HG02610 (cell line): ENCODE data around the gene TSPAN14.

Experiments
- ATAC-seq: cut with Tn5 transposase; IDR thresholded peaks from one replicate; pipeline ENCODE4 v1.9.1; 2021; ENCODE audit warnings: mild to moderate bottlenecking, moderate library complexity; ENCODE audit not compliant: unreplicated experiment

TSPAN14 gene

DNA sequence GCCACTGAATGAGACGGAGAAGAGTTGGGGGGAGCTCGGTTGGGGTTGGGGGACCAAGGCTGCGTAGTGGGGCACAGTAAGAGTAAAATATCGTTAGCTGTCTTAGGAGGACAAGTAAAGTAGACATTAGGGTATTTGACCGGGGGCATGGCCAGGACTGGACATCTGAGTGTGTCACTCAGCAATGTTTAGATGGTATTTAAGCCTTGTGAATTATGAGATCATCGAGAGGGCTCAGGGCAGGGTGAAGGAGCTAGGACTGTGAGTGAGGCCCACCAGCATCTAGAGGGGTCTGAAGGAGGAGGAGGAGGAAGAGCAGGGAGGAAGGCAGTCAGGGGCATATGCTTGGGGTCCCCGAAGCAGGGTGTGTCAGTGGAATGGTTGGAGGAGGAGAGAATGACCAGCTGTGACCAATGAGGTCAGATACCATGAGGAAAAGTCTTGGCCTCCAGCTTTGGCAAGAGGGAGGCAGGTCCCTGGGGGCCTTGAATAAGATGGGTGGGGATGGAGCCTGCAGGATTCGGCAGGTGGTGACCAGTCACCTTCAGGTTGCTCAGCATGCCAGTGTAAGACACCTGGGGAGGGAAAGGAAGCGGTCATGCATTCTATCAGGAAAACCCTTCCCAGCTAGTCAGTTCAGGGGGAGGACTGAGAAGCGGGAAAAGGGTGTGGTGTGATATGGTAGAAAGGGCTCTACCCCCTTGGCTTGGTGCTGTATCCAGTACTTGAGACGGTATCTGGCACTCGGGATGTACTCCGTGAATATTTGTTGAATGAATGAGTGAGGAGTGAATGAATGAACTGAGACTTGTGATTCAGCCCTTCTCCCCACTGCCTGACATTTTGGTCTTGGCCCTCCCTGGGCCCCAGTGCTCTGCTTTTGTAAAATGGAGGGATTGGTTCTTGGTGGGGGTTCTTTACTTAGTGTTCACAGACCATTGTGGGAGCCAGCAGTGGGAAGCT is 48.8 kb downstream of the TSPAN14 start:
- no peak for ATAC-seq

DNA sequence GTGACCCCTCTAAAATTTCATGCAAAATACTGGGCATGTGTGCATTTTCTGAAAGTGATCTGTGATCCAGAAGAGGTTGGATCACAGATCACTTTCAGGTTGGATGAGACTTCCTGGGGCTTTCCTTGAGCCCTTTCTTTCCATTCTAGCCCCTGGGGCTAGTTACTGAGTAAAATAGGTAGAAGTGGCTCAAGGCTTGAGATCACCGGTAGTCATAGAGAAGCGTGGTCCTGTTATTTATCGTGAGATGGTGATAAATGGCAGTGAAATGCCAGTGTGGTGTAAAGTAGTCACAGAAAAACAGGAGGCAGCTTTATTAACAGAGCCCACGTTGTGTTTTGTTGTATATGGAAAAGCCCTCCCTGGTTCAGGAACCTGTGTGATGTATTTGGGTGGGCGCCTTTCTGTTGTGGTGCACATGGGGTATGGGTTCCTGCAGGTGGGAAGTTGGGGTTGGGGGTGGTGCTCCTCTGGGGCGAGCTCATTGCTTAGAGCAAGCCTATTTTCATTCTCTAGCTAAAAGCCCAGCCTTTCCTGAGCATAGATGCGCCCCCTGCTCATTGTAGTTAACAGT is 49.6 kb downstream of the TSPAN14 start:
- ATAC-seq, result no peak

DNA sequence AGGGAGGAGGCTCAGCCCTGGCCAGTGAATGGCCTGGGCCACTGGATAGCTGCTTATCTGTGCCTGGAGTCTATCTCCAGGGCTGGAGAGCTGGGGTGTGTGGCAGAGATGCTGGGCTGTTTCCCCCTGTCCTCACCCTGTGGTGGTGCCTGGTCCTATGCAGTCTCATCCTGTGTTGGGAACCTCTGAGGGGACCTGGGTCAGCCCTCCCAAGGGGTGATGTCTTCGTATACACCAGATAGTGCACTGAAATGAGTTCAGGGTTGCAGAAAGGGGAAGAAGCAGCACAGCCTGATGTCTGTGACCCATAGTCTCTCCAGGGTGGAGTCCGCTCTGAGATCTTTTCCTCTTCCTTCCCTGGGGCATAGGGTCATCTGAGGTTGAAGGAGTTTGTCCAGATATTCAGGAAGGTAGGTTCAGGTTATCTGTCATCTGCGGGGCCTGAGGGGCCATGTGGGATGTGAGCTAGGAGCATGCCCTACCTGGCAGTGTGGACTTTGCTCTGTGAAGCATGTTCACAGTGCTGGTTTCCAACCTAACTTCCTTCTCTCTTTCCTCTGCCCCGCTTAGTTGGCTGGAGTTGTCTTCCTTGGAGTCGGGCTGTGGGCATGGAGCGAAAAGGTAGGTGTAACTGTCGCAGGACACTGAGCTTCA is 50.2 kb downstream of the TSPAN14 start:
- ATAC-seq, result no peak

DNA sequence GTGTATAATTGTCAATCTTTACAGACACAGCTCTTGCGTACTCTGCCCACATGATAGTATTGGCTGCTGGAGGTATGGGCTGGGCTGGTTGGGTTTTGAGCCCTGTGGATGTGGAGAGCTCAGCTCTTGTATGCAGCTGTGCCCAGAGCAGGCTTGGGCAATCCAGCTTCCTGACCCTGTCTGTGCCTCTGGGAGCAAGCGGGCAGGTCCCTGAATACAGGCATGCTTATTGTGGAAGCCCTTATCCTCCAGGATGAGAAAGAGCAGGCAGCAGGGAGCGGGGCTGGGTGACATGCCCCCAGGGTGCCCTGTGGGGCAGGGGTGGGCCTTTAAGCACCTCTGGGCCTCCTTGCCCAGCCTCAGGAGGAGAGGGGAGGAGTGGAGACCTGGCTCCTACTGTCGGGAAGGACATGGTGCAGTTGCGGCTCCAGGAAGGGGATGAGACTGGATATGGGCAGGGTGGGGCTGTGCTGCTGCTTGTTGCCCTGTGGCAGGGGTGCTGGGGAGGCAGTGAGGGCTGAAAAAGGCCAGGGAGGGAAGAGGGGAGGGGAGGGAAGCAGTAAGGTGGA is 50.9 kb downstream of the TSPAN14 start:
- ATAC-seq, result no peak

DNA sequence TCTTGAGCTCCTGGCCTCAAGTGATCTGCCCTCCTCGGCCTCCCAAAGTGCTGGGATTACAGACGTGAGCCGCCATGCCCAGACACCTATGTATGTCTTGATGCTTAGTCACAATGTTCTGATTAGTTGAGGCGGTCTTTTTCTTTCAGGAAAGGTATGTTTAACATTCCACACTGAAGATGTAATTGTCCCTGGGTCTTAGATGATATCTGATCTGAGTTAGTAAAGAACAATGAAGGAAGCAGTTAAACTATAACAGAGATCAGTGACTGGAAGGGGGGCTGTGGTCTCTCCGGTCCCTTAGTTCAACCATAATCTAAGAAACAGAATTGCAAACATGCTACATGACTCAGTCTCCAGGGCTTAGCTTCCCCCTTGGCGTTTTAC is 52.1 kb downstream of the TSPAN14 start:
- ATAC-seq, result no peak

DNA sequence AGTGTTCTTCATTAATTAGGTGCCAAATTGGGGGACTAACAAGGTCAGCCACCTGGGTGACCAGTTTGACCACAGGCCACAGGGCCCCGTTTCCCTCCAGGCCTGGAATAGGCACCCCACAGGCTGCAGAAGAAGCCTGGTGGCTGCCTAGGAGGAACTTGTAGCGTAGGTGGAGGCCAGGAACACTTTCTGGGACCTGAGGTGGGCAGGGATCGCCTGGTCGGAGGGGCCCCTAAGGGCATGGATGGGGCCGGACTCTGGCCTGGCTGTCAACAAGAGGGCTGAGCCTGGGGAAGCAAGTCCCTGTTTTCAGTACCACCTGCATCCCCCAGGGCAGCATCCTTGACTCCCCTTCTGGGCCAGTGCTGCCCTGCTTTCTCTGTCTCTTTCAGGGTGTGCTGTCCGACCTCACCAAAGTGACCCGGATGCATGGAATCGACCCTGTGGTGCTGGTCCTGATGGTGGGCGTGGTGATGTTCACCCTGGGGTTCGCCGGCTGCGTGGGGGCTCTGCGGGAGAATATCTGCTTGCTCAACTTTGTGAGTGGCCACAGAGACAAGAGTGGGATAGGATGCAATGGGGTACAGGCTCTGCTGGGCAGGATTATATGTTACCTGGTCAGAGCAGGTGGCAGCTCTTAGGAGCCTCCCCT is 52.9 kb downstream of the TSPAN14 start:
- ATAC-seq, result no peak

DNA sequence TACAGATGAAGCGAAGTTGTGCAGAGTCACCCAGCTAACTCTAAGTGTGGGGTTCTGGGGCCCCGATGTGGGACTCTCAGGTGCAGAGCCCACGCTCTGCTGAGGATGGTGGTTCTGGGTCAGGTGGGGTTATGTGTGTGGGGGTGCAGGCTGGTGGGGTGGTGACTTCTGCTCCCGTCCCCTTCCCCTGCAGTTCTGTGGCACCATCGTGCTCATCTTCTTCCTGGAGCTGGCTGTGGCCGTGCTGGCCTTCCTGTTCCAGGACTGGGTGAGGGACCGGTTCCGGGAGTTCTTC is 54.9 kb downstream of the TSPAN14 start:
- no peak for ATAC-seq

DNA sequence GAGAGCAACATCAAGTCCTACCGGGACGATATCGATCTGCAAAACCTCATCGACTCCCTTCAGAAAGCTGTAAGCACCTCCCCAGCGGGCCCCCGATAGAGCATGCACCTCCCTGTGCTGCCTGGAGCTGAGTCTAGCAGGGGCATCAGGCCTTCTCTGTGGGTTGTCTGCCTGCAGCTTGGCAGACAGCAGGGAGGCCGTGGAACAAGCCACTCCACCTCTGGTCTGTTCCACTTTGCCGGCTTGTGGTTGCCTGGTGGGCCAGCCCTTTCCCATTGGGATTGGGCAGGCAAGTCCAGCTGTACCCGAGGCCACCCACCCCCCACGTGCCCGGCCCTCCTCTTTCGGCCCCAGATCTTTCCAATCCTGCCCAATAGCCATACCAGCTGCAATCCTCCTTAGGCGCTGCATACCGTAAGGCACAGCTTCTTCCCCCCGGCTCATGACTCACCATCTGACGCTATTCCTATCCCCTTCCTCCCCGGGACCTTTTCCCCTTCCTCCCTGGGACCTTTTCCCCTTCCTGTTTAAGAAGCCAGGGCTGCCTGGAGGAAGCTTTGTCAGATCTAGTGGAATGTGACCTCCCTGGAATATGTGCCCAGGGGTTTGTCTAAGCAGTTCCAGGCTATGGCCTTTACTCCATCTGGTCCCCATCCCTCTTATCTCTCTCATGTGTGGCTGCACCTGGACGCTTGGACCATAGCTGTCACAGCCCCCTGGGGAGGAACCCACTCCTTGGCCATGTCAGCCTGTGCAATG is 55.5 kb downstream of the TSPAN14 start:
- no peak for ATAC-seq

DNA sequence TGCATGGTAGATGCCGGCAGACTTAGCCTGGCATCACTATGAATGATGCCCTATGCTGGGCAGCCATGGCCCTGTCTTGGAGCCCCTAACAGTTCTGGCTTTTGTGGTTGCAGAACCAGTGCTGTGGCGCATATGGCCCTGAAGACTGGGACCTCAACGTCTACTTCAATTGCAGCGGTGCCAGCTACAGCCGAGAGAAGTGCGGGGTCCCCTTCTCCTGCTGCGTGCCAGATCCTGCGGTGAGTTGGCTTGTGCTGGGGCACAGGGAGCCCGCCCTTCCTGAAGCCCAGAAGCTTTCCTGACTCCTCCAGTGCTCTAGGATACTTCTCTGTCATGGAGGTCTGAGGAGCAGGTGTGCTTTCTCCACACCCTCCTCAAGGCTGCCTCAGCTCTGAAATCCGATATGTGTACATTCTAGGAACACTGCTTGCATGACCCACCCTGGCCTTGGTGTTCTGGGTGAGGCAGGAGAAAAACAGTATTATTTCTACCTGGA is 58.0 kb downstream of the TSPAN14 start:
- no peak for ATAC-seq

DNA sequence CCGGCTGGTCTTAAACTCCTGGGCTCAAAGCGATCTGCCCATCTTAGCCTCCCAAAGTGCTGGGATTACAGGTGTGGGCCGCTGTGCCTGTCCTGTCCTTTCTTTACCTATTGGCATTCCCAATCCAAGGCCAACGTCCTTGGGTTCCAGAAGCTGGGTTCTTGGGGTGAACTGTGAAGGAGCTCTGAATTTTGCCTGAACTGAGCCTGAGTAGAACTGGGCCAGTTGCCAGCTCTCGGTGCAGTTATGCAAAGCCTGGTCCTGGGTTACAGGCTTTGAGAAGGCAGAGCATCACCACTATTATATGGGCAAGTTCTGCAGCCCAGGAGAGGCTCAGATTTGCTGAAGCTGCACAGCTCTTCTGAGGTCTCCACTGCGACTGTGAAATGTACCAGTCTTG is 59.0 kb downstream of the TSPAN14 start:
- ATAC-seq, result no peak

DNA sequence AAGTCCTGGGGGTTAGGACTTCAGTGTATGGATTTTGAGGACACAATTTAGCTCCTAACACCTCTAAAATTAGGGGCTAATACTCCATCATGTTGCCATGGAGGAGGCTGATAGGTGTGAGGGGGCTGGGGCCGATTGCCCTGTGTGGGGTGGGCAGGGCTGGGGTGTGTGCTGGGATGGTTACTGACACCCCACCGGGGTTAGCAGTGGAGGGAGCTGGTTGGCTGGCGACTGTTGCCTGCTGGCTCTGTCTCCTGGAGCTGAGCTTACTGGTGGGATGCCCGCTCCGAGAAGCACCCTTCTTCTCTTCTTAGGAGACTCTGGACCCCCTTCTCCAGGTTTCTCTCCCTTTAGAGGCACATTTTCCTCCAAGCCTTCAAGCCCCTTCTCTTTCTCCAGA is 61.4 kb downstream of the TSPAN14 start:
- ATAC-seq, result no peak

DNA sequence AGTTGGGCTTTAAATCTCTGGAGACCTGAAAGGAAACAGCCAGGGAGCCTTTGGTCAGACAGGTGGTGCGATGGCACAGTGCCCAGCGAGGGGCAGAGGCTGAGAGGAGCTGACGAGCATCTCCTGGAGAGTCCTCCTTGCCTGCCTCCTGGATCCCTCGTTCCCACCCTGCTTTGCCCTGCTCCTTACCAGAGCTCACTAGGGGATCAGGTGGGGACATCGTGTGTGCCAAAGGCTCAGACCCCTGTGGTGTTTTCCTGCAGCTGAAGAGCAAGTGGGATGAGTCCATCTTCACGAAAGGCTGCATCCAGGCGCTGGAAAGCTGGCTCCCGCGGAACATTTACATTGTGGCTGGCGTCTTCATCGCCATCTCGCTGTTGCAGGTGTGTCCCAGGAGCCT is 61.8 kb downstream of the TSPAN14 start:
- ATAC-seq, result no peak

DNA sequence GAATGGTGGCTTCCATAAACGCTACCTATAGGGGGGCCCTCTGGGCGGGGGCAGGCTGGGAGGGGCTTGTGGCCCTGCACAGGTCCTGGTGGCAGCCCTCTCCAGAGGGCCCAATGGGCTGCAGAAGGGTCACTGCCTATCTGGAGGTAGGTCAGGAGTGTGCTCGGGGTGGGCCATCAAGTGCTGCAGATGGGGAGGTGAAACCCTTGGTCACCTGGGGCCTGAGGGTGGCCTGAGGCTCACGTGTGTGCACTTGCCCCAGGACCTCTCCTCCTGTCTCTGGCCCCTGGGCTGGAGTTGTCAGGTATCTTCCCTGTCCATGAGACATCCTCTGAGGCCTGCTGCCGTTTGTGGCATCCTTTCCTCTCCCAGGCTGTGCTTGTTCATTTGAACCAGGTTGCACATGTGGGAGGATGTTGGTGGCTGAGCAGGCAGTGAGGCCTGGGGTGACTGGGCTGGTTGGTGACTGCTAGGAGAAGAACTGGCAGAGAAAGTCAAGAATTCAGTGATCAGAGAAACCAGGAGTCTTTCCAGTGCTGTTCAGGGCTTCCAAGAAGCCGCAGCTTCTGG is 62.5 kb downstream of the TSPAN14 start:
- no peak for ATAC-seq

DNA sequence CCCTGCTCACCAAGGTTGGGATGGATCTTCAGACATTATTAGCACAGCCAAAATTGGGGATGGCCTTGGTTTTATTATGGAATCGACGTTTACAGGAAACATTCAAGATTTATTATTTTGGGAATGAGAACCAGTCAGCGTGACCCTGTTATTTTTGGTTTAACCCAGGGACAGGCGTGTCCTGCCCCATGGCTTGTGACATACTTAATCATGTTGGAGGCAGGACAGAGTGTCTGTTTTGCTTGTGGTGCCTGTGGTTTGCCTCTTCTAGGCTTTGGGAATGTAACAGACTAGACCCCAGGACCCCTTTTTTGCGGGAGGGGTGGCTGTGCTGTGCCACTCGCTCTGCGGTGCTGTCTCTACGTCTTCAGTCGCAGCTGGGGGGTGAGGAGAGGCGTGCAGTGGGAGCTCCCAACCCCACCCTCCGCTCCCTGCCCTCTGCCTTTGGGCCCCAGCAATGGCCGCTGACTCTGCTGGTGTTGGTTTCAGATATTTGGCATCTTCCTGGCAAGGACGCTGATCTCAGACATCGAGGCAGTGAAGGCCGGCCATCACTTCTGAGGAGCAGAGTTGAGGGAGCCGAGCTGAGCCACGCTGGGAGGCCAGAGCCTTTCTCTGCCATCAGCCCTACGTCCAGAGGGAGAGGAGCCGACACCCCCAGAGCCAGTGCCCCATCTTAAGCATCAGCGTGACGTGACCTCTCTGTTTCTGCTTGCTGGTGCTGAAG is 63.5 kb downstream of the TSPAN14 start:
- ATAC-seq, result no peak

DNA sequence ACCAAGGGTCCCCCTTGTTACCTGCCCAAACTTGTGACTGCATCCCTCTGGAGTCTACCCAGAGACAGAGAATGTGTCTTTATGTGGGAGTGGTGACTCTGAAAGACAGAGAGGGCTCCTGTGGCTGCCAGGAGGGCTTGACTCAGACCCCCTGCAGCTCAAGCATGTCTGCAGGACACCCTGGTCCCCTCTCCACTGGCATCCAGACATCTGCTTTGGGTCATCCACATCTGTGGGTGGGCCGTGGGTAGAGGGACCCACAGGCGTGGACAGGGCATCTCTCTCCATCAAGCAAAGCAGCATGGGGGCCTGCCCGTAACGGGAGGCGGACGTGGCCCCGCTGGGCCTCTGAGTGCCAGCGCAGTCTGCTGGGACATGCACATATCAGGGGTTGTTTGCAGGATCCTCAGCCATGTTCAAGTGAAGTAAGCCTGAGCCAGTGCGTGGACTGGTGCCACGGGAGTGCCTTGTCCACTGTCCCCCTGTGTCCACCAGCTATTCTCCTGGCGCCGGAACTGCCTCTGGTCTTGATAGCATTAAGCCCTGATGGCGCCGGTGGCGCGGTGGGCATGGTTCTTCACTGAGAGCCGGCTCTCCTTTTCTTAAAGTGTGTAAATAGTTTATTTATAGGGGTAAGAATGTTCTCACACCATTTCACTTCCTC is 64.2 kb downstream of the TSPAN14 start:
- no peak for ATAC-seq

DNA sequence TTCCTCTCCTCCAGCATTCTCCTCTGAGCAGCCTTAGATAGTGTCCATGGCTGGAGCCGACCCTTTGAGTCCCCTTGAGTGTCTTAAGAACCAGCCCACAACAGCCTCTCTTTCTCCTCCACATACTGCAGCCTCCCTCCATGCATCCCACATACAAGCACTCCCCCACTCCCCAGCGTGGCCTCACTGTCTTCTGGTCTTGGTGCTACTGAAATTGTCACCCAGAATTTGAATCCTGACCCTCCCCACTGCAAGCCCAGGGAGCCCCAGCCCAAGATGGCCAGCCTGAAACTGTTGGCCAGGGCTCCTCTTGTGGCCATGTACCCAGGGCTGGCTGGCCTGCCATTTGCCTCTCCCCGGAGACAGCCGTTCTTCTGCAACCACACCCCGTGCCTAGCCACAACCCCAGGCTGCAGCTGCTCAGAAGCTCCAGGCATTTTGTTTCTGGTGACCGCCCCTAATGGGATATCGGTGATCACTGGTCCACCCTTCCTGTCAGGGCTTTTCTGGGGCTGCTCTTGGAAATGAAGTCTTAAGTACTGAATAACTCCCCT is 64.8 kb downstream of the TSPAN14 start:
- ATAC-seq, result no peak

DNA sequence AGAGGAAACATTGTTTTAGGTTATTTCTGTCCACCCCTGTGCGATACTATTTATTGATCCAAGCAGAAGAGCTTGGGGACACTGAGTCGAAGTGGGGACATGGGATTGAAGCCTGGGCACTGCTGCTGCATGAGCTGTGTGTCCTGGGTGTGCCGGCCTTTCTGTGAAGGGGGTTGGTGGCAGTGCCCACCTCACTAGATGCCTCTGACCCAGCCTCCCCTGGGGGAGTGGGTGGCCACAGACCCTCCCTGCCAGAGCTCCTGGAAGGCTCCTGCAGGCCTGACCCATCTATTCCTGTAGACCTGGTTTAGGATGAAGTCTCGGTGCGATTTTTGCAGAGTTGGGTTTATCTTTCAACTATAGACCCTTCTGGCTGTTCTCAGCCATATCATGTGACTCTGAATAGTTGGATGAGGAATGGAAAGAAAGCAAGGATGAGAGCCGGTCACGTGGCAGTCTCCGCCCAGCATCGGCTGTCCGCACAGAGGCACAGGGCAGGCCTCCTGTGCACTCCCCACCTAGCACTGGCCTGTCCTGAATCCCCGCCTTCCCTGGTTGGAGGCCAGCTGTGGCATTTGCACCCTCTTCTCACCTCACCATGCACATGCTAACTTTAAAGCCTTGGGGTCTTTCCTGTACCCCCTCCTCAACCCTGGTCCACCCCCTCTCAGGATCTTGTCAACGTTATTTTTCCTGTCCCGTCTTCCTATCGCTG is 66.0 kb downstream of the TSPAN14 start:
- ATAC-seq, result no peak
